ENCODE data around the gene SLC14A1.
"Not testable (repeated sequence)": the region's sequence is repeated elsewhere in the genome, so short reads cannot be mapped to it uniquely, and the experiment has no call there.

DNA sequence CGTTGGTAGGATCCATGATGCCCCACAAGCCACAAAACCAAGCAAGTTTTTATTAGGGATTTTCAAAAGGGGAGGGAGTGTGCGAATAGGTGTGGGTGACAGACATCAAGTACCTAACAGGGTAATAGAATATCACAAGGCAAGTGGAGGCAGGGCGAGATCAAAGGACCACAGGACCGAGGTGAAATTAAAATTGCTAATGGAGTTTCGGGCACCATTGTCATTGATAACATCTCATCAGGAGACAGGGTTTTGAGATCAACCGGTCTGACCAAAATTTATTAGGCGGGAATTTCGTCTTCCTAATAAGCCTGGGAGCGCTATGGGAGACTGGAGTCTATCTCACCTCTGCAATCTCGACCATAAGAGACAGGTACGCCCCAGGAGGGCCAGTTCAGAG is 33.7 kb downstream of the SLC14A1 start:
- TF ChIP-seq, protein P1, sequence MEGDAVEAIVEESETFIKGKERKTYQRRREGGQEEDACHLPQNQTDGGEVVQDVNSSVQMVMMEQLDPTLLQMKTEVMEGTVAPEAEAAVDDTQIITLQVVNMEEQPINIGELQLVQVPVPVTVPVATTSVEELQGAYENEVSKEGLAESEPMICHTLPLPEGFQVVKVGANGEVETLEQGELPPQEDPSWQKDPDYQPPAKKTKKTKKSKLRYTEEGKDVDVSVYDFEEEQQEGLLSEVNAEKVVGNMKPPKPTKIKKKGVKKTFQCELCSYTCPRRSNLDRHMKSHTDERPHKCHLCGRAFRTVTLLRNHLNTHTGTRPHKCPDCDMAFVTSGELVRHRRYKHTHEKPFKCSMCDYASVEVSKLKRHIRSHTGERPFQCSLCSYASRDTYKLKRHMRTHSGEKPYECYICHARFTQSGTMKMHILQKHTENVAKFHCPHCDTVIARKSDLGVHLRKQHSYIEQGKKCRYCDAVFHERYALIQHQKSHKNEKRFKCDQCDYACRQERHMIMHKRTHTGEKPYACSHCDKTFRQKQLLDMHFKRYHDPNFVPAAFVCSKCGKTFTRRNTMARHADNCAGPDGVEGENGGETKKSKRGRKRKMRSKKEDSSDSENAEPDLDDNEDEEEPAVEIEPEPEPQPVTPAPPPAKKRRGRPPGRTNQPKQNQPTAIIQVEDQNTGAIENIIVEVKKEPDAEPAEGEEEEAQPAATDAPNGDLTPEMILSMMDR (conservative IDR thresholded peaks at IDR 0.05; ENCODE audit: low read depth, low read length) = not testable (repeated sequence)
- not testable (repeated sequence) for TF ChIP-seq CEBPB (IDR thresholded peaks at IDR 0.05; ENCODE audit: low read depth, low read length); POLR2A (IDR thresholded peaks at IDR 0.05; ENCODE audit: low read depth, low read length); BHLHE40 (IDR thresholded peaks at IDR 0.05; ENCODE audit: low read depth, low read length); RFX5 (IDR thresholded peaks at IDR 0.05; ENCODE audit: low read depth, low read length); SMC3 (IDR thresholded peaks at IDR 0.05; ENCODE audit: low read depth, low read length); CHD1 (IDR thresholded peaks at IDR 0.05; ENCODE audit: low read depth, low read length); RAD21 (IDR thresholded peaks at IDR 0.05; ENCODE audit: low read length); FOS (IDR thresholded peaks at IDR 0.05; ENCODE audit: low read depth, low read length); MAFK (IDR thresholded peaks at IDR 0.05; ENCODE audit: low read depth, low read length); ELK1 (IDR thresholded peaks at IDR 0.05; ENCODE audit: borderline replicate concordance, low read depth, low read length); MAZ (IDR thresholded peaks at IDR 0.05; ENCODE audit: borderline replicate concordance, low read depth, low read length)
- TF ChIP-seq, protein P2, sequence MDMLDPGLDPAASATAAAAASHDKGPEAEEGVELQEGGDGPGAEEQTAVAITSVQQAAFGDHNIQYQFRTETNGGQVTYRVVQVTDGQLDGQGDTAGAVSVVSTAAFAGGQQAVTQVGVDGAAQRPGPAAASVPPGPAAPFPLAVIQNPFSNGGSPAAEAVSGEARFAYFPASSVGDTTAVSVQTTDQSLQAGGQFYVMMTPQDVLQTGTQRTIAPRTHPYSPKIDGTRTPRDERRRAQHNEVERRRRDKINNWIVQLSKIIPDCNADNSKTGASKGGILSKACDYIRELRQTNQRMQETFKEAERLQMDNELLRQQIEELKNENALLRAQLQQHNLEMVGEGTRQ (IDR thresholded peaks at IDR 0.05; ENCODE audit: low read depth, low read length) = not testable (repeated sequence)
